ELF-1 (cell line): ENCODE data around the gene STOM.
"Not testable (repeated sequence)": the region's sequence is repeated elsewhere in the genome, so short reads cannot be mapped to it uniquely, and the experiment has no call there.

Experiments
- DNase-seq: peaks from one replicate; pipeline ENCODE4 v3.0.0-alpha.2; 2016; ENCODE audit warnings: low read depth, low spot score

Gene STOM

GRCh38 chr9:121369595-121370265, at the start of gene STOM:
Gene STOM (minus strand): TSS chr9:121370250. CDS start chr9:121370187, 63 bp downstream.
- no peak for DNase-seq

- no peak for DNase-seq
These were observed 41.9 kb upstream of the STOM start for GRCh38 chr9:121411993-121412392.

- DNase-seq = no peak
These were observed 35.8 kb upstream of the STOM start for GRCh38 chr9:121405899-121406298.

- DNase-seq = no peak
These were observed 34.9 kb upstream of the STOM start for GRCh38 chr9:121404906-121405305.

GRCh38 chr9:121399883-121400607, 30.0 kb upstream of the STOM start:
- DNase-seq = peak; percentile 15

- DNase-seq = no peak
These were observed 29.3 kb upstream of the STOM start for GRCh38 chr9:121399126-121399882.

GRCh38 chr9:121398374-121398773, 28.3 kb upstream of the STOM start:
- peak; percentile 8 for DNase-seq

- DNase-seq = not testable (repeated sequence)
These were observed 27.2 kb upstream of the STOM start for GRCh38 chr9:121397277-121397676.

GRCh38 chr9:121395558-121395957, 25.5 kb upstream of the STOM start:
- DNase-seq = no peak

- DNase-seq = no peak
These were observed 24.2 kb upstream of the STOM start for GRCh38 chr9:121394292-121394691.

GRCh38 chr9:121393318-121393717, 23.3 kb upstream of the STOM start:
- no peak for DNase-seq

GRCh38 chr9:121390372-121390771, 20.3 kb upstream of the STOM start:
- no peak for DNase-seq

GRCh38 chr9:121388140-121388905, 18.3 kb upstream of the STOM start:
- no peak for DNase-seq

GRCh38 chr9:121386442-121387175, 16.6 kb upstream of the STOM start:
- peak; percentile 60 for DNase-seq

- DNase-seq = no peak
These were observed 13.7 kb upstream of the STOM start for GRCh38 chr9:121383715-121384114.

GRCh38 chr9:121380846-121381245, 10.8 kb upstream of the STOM start:
- DNase-seq = no peak

- DNase-seq = no peak
These were observed 6.3 kb upstream of the STOM start for GRCh38 chr9:121376214-121376830.

GRCh38 chr9:121373011-121373729, 3.1 kb upstream of the STOM start:
- no peak for DNase-seq

- DNase-seq = no peak
These were observed 2.4 kb upstream of the STOM start for GRCh38 chr9:121372239-121373010.
